K562 (cell line): ENCODE measurements around the gene FFAR4. TPM values are rescaled to one million over a fixed set of nuclear protein-coding genes. Genes with fewer than 3 reads are reported as not detected.

Source experiments
- ATAC-seq: fragments of 200-7000 bp; cut with Tn5 transposase; 3 replicates; pipeline ENCODE4 v1.9.1; 2020; ENCODE audit warnings: moderate library complexity
- BruUV-seq: library from RNA; stranded (reverse); fragments of 400-500 nt; replicated peaks from 2 replicates; lab custom pipeline; 2021; lab: Mats Ljungman, UMichigan
- CTCF ChIA-PET: fragments of 300-600 bp; formaldehyde crosslinking; extraction: SDS; loops from one replicate; lab custom pipeline; 2021; ENCODE audit warnings: low intra/inter-chr PET ratio; lab: Yijun Ruan, JAX
- POLR2A ChIA-PET: fragments of 300-600, 350-650 bp; sonication (Branson Sonifier 250); formaldehyde crosslinking; extraction: SDS; loops from one replicate; lab custom pipeline; 2021; ENCODE audit warnings: antibody characterized with exemption, inconsistent platforms; lab: Yijun Ruan, JAX
- DNase-seq, 4 experiments: peaks; one replicate each; pipeline versions ENCODE4 v3.0.0 to v3.0.0-alpha.2; 2011 to 2018; ENCODE audit warnings: low spot score in 3 of 4, mixed read lengths in 3 of 4; ENCODE audit errors: extremely low read depth in 1 of 4
- FAIRE-seq: peaks from 2 replicates; lab custom pipeline; 2011; peaks lifted over from hg19 to GRCh38; lab: Jason Lieb, UNC
- H2AFZ ChIP-seq: 2 replicates; pipeline ENCODE4 v1.6.0; 2011; ENCODE audit warnings: low read depth, low read length, control low read depth, inconsistent platforms
- H3K27ac ChIP-seq: fragments of 200-600 bp; 3 replicates; pipeline ENCODE4 v1.8.0; 2011; ENCODE audit warnings: low read depth, mild to moderate bottlenecking, control low read depth, inconsistent platforms, low read length, moderate library complexity, mixed read lengths; ENCODE audit errors: extremely low read depth
- H3K27me3 ChIP-seq, 2 experiments: fragments of 300-600 bp in 1 of 2; 2 replicates in 1 of 2; 3 replicates in 1 of 2; pipeline versions ENCODE4 v1.6.0 to v1.8.0; 2011; ENCODE audit warnings: inconsistent platforms in 2 of 2, low read length in 2 of 2, mild to moderate bottlenecking in 1 of 2, mixed read lengths in 1 of 2, moderate library complexity in 1 of 2; ENCODE audit not compliant: control insufficient read depth in 2 of 2, insufficient read depth in 2 of 2
- H3K36me3 ChIP-seq: fragments of 300-600 bp; 3 replicates; pipeline ENCODE4 v1.8.0; 2011; ENCODE audit warnings: mild to moderate bottlenecking, low read length, inconsistent platforms; ENCODE audit not compliant: control insufficient read depth, insufficient read depth
- H3K4me1 ChIP-seq, 2 experiments: fragments of 200-600 bp in 1 of 2; replicated peaks in 1 of 2; 2 replicates in 1 of 2; 3 replicates in 1 of 2; pipeline versions ENCODE4 v1.5.1 to v1.8.0; 2011; ENCODE audit warnings: inconsistent platforms in 2 of 2, low read length in 2 of 2, mild to moderate bottlenecking in 1 of 2, mixed read lengths in 1 of 2, moderate library complexity in 1 of 2; ENCODE audit not compliant: control insufficient read depth in 2 of 2, insufficient read depth in 2 of 2
- H3K4me2 ChIP-seq: 2 replicates; pipeline ENCODE4 v1.6.1; 2011; ENCODE audit warnings: low read length, control low read depth, inconsistent platforms, mixed read lengths; ENCODE audit not compliant: insufficient read depth
- H3K4me3 ChIP-seq: fragments of 200-600 bp; sonication (generic), shearing (Covaris generic); 2 replicates; pipeline ENCODE4 v1.5.1; 2016; ENCODE audit warnings: control low read depth, inconsistent platforms
- H3K79me2 ChIP-seq: fragments of 200-600 bp; 3 replicates; pipeline ENCODE4 v1.8.0; 2011; ENCODE audit warnings: low read length, inconsistent platforms; ENCODE audit not compliant: control insufficient read depth, insufficient read depth
- H3K9ac ChIP-seq, 2 experiments: 2 replicates each; pipeline versions ENCODE4 v1.6.0 to v1.6.1; 2011; ENCODE audit warnings: low read depth in 2 of 2, low read length in 2 of 2, control low read depth in 1 of 2, inconsistent platforms in 1 of 2, mild to moderate bottlenecking in 1 of 2, mixed read lengths in 1 of 2; ENCODE audit not compliant: insufficient read depth in 1 of 2
- H3K9me1 ChIP-seq: one replicate; pipeline ENCODE4 v1.6.0; 2011; ENCODE audit warnings: inconsistent platforms, mild to moderate bottlenecking, low read length, moderate library complexity; ENCODE audit not compliant: control insufficient read depth, insufficient read depth
- H3K9me3 ChIP-seq: replicated peaks from 2 replicates; pipeline ENCODE4 v1.5.1; 2011; ENCODE audit warnings: low read depth, low read length, inconsistent platforms; ENCODE audit not compliant: control insufficient read depth, insufficient read depth
- H4K20me1 ChIP-seq: replicated peaks from 2 replicates; pipeline ENCODE4 v1.6.1; 2011; ENCODE audit warnings: low read length, inconsistent platforms, mixed read lengths; ENCODE audit not compliant: control insufficient read depth, insufficient read depth
- NFIX ChIP-seq: fragments of 250-450 bp; sonication (Bioruptor Pico); IDR thresholded peaks from 2 replicates; pipeline ENCODE4 v1.4.0; 2020; ENCODE audit warnings: low read depth, mild to moderate bottlenecking, moderate library complexity
- RBM15 ChIP-seq: fragments of 200-400 bp; formaldehyde crosslinking; IDR thresholded peaks from 2 replicates; pipeline ENCODE4 v1.6.1; 2018; ENCODE audit warnings: mild to moderate bottlenecking, low read length, moderate library complexity; ENCODE audit not compliant: insufficient read depth
- TFAP4 ChIP-seq: sonication (generic); formaldehyde crosslinking; IDR thresholded peaks from 2 replicates; pipeline ENCODE4 v1.8.0; 2022; ENCODE audit warnings: missing genetic modification reagents, mild to moderate bottlenecking, moderate library complexity, borderline replicate concordance
- ZZZ3 ChIP-seq: fragments of 450-650 bp; IDR thresholded peaks from 2 replicates; pipeline ENCODE4 v1.6.1; 2016; ENCODE audit warnings: antibody characterized with exemption, mild to moderate bottlenecking, moderate library complexity
- WGBS: fragments of 100-300 bp; shearing (Covaris generic); methylation state at CpG from one replicate; pipeline ENCODE4 v1.1.6; 2016; ENCODE audit warnings: low coverage, mixed read lengths; ENCODE audit not compliant: insufficient coverage; ENCODE audit errors: missing lambda C conversion rate; 5-methylcytosine and 5-hydroxymethylcytosine counted together
- in situ Hi-C: fragments of 300-500 bp; cut with MboI; formaldehyde crosslinking; loops from 4 replicates; pipeline ENCODE4 v1.15.0; 2018; ENCODE audit warnings: inconsistent platforms, mixed read lengths
- intact Hi-C: fragments of 100-400 bp; cut with micrococcal nuclease; formaldehyde crosslinking; loops from 2 replicates; pipeline ENCODE4 v1.14.2; 2022
- polyA plus RNA-seq, 8 experiments: library from polyadenylated mRNA; depleted of rRNA in 4 of 8; stranded (reverse) in 5 of 8; unstranded in 3 of 8; fragments of >200 nt; fragmentation: Nextera tagmentation in 2 of 8; fragmentation: Illumina TruSeq in 1 of 8; extraction: Ambion mirVana in 2 of 8; extraction: Trizol in 1 of 8; gene quantifications; 2 replicates each; pipeline versions ENCODE4 v1.2.1 to v1.2.3, GENCODE V29; 2011 to 2014; ENCODE audit warnings: inconsistent platforms in 1 of 8, missing spikeins in 1 of 8
- total RNA-seq, 7 experiments: library from RNA; depleted of rRNA in 6 of 7; stranded (reverse); fragments of >200 nt in 6 of 7; fragmentation: Illumina TruSeq in 2 of 7; extraction: Trizol in 2 of 7; gene quantifications; 2 replicates each; pipeline versions ENCODE4 v1.2.1 to v1.2.3, GENCODE V29; 2011 to 2021; ENCODE audit warnings: low replicate concordance in 1 of 7
- TF ChIP-seq, protein P1 (sequence below), 2 experiments: fragments of 450-650 bp; IDR thresholded peaks; 2 replicates each; pipeline ENCODE4 v1.6.1; 2016; ENCODE audit warnings: mild to moderate bottlenecking in 2 of 2, borderline replicate concordance in 1 of 2, low read depth in 1 of 2, moderate library complexity in 1 of 2

The FFAR4 gene
- total and polyA plus RNA-seq, 9 of the 15 experiments (the other 6 are each of a cell fraction or from before 2014, with no cell fraction given), result not detected

GRCh38 chr10:93559490-93559889, 7.0 kb upstream of the FFAR4 start:
- POLR2A ChIA-PET, result no interaction called here
- H3K9me1 ChIP-seq, result no peaks in the 10 kb centered on the region
- CTCF ChIA-PET, result no interaction called here
- 0% methylated on average over 2 of the region's 9 CpGs for WGBS
- no peak for DNase-seq
- H3K27me3 ChIP-seq, result peaks cover 2 to 22% of the 10 kb centered on the region in 2 experiments; a peak in 4 of 5 replicates
- intact Hi-C loops (loop anchor here (10.0 kb wide), 1 partner anchor 255 kb away; no protein-coding TSS in a partner anchor), in situ Hi-C loops (no loop called here)
- H3K36me3 ChIP-seq, result no peaks in the 10 kb centered on the region
- H3K9ac ChIP-seq, result no peak overlapping the region
- H3K79me2 ChIP-seq, result no peaks in the 10 kb centered on the region
- no peak overlapping the region for H3K4me3 ChIP-seq
- H3K4me2 ChIP-seq, result no peak overlapping the region
- no peak for ATAC-seq
- no peak overlapping the region for H2AFZ ChIP-seq
- H4K20me1 ChIP-seq, result no peaks in the 10 kb centered on the region
- BruUV-seq, result no TSS peak
- no peak overlapping the region for H3K27ac ChIP-seq
- H3K9me3 ChIP-seq, result no peaks in the 10 kb centered on the region
- no peak for TF ChIP-seq ZZZ3
- TF ChIP-seq RBM15, result no peak
- FAIRE-seq, result no peak
- H3K4me1 ChIP-seq, result peaks cover 0 to 6% of the 10 kb centered on the region in 2 experiments; a peak in 3 of 5 replicates

DNA sequence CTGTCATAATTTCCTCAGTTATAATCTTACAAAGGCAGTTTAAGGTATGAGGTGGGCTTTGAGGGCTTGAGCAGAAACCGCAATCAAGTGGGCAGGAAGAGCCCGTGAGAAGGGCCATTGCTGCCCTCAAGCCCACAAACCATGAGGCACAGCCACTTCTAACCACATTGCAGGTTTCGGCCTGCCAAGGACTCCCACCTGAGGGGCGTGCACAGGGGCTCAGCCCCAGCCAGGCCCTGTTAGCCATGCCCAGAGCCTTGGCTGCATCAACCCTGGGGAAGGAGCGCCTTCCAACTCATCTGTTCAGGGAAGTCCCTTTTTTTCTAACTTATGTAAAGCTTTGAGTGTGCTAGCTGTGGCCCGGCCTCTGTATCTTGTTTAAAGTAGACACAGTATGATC, 5.9 kb upstream of the FFAR4 start:
- Histone ChIP-seq H3K4me1 (no peaks in the 10 kb centered on the region; a peak in 1 of 5 replicates), H4K20me1 (no peaks in the 10 kb centered on the region), H3K9me1 (no peaks in the 10 kb centered on the region), H3K4me3 (no peak overlapping the region), H3K4me2 (no peak overlapping the region), H3K36me3 (no peaks in the 10 kb centered on the region), H3K79me2 (no peaks in the 10 kb centered on the region), H3K27ac (no peak overlapping the region), H2AFZ (no peak overlapping the region), H3K9ac (no peak overlapping the region), H3K9me3 (no peaks in the 10 kb centered on the region), H3K27me3 (peaks cover 2 to 27% of the 10 kb centered on the region in 2 experiments; a peak in 4 of 5 replicates)
- CTCF ChIA-PET, result no interaction called here
- intact Hi-C loops, result no loop called here
- POLR2A ChIA-PET, result interaction anchor here (0.6 kb wide), 1 partner anchor 66 kb away, joined by 4 read pairs; no protein-coding TSS in a partner anchor
- FAIRE-seq (no peak), DNase-seq (no peak), ATAC-seq (no peak)
- no TSS peak for BruUV-seq
- in situ Hi-C loops, result no loop called here
- 11% methylated on average over 3 of the region's 6 CpGs for WGBS
- TF ChIP-seq, protein P1, sequence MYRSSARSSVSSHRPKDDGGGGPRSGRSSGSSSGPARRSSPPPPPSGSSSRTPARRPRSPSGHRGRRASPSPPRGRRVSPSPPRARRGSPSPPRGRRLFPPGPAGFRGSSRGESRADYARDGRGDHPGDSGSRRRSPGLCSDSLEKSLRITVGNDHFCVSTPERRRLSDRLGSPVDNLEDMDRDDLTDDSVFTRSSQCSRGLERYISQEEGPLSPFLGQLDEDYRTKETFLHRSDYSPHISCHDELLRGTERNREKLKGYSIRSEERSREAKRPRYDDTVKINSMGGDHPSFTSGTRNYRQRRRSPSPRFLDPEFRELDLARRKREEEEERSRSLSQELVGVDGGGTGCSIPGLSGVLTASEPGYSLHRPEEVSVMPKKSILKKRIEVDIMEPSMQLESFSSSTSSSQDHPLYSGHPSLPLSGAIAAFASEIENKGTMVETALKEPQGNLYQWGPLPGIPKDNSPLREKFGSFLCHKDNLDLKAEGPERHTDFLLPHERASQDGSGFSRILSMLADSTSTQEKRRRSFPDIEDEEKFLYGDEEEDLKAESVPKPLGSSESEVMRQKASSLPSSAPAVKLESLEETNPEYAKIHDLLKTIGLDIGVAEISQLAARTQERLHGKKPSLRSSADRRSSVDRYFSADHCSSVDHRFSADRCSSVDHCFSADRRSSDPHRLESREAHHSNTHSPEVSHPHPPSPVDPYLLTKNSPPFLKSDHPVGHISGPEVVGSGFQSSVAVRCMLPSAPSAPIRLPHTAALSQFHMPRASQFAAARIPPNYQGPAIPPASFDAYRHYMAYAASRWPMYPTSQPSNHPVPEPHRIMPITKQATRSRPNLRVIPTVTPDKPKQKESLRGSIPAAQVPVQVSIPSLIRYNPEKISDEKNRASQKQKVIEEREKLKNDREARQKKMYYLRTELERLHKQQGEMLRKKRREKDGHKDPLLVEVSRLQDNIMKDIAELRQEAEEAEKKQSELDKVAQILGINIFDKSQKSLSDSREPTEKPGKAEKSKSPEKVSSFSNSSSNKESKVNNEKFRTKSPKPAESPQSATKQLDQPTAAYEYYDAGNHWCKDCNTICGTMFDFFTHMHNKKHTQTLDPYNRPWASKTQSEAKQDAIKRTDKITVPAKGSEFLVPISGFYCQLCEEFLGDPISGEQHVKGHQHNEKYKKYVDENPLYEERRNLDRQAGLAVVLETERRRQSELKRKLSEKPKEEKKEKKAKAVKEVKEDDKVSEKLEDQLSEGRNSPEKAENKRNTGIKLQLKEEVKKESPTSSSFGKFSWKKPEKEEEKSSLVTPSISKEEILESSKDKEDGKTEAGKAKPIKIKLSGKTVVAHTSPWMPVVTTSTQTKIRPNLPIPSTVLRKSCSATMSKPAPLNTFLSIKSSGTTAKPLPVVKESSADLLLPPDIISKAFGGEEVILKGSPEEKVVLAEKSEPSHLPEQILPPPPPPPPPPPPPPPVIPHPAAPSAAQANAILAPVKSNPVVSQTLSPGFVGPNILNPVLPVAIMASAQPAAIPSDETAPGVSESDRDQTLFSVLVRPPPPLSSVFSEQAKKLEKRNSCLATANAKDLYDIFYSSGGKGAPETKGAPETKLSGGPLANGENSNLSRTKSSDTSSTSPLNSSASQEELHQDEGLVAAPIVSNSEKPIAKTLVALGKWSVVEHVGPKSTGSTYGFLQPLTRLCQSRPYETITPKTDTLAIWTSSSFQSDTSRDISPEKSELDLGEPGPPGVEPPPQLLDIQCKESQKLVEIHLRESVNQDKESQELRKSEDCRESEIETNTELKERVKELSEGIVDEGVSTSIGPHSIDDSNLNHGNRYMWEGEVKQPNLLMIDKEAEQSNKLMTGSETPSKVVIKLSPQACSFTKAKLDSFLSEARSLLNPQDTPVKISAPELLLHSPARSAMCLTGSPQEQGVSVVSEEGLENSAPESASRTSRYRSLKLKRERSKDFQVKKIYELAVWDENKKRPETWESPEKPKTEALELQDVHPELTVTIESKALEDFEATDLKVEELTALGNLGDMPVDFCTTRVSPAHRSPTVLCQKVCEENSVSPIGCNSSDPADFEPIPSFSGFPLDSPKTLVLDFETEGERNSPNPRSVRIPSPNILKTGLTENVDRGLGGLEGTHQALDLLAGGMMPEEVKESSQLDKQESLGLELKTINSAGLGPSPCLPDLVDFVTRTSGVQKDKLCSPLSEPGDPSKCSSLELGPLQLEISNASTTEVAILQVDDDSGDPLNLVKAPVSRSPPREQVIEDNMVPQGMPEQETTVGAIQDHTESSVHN (IDR thresholded peaks at IDR 0.05; ENCODE audit: borderline replicate concordance in 1 of 2, low read depth in 1 of 2), result no peak
- no peak for TF ChIP-seq TFAP4 (CRISPR knock-in tag)
- TF ChIP-seq NFIX (CRISPR knock-in tag), result no peak
